Measurements from ENCODE around the gene KAT7.

GRCh38 chr17:49756323-49757150 is 31.9 kb upstream of the KAT7 start:
- no peak for TF ChIP-seq CTCF (conservative IDR thresholded peaks at IDR 0.05; ENCODE audit: low read depth in 2 of 2)
- no peak for TF ChIP-seq POLR2AphosphoS5 (IDR thresholded peaks at IDR 0.05; ENCODE audit: low read depth)
- no peak for TF ChIP-seq EZH2phosphoT487 (IDR thresholded peaks at IDR 0.05; ENCODE audit: unreplicated experiment)
- no peak for TF ChIP-seq CREB1 (CRISPR knock-in tag; IDR thresholded peaks at IDR 0.05; ENCODE audit: low read depth)
- no peak for TF ChIP-seq EZH2 (IDR thresholded peaks at IDR 0.05; ENCODE audit: low read depth, unreplicated experiment)
- TF ChIP-seq ETS1 (IDR thresholded peaks at IDR 0.05), result no peak
- TF ChIP-seq JUNB (IDR thresholded peaks at IDR 0.05; ENCODE audit: unreplicated experiment), result no peak
- TF ChIP-seq NANOG (IDR thresholded peaks at IDR 0.05; ENCODE audit: borderline replicate concordance), result no peak
